IPS-11a (cell line): Measurements from ENCODE around the gene AADAC.
"Not testable (repeated sequence)": the region's sequence is repeated elsewhere in the genome, so short reads cannot be mapped to it uniquely, and the experiment has no call there.

Experiments
- H3K4me3 ChIP-seq: one replicate; pipeline ENCODE4 v1.5.1; 2013; ENCODE audit warnings: low read depth, low read length, control low read depth

The AADAC gene

GRCh38 chr3:151796105-151796680, 17.7 kb upstream of the AADAC start:
- no peak overlapping the region for H3K4me3 ChIP-seq

- H3K4me3 ChIP-seq = no peak overlapping the region
These were observed 15.4 kb upstream of the AADAC start for GRCh38 chr3:151798466-151798865.

- H3K4me3 ChIP-seq = no peak overlapping the region
These were observed 13.5 kb upstream of the AADAC start for GRCh38 chr3:151800431-151800830.

- no peak overlapping the region for H3K4me3 ChIP-seq
These were observed 9.6 kb upstream of the AADAC start for GRCh38 chr3:151804267-151804666.

GRCh38 chr3:151806838-151807237, 7.1 kb upstream of the AADAC start:
- no peak overlapping the region for H3K4me3 ChIP-seq

GRCh38 chr3:151808926-151809325, 5.0 kb upstream of the AADAC start:
- not testable (repeated sequence) for H3K4me3 ChIP-seq

GRCh38 chr3:151811474-151811873, 2.4 kb upstream of the AADAC start:
- no peak overlapping the region for H3K4me3 ChIP-seq

- H3K4me3 ChIP-seq = no peak overlapping the region
These were observed 672 bp downstream of the AADAC start for GRCh38 chr3:151814588-151814987.

- no peak overlapping the region for H3K4me3 ChIP-seq
These were observed 2.2 kb downstream of the AADAC start for GRCh38 chr3:151816091-151816604.

- H3K4me3 ChIP-seq = no peak overlapping the region
These were observed 3.6 kb downstream of the AADAC start for GRCh38 chr3:151817473-151817872.

GRCh38 chr3:151818361-151818760, 4.4 kb downstream of the AADAC start:
- no peak overlapping the region for H3K4me3 ChIP-seq

- no peak overlapping the region for H3K4me3 ChIP-seq
These were observed 6.0 kb downstream of the AADAC start for GRCh38 chr3:151819910-151820309.

- H3K4me3 ChIP-seq = no peak overlapping the region
These were observed 13.9 kb downstream of the AADAC start for GRCh38 chr3:151827816-151828215.

- H3K4me3 ChIP-seq = no peak overlapping the region
These were observed 22.0 kb downstream of the AADAC start for GRCh38 chr3:151835751-151836525.

GRCh38 chr3:151837057-151837456, 23.1 kb downstream of the AADAC start:
- H3K4me3 ChIP-seq = no peak overlapping the region

GRCh38 chr3:151838574-151839312, 24.8 kb downstream of the AADAC start:
- no peak overlapping the region for H3K4me3 ChIP-seq

GRCh38 chr3:151839313-151839631, 25.4 kb downstream of the AADAC start:
- no peak overlapping the region for H3K4me3 ChIP-seq

GRCh38 chr3:151841801-151842200, 27.9 kb downstream of the AADAC start:
- H3K4me3 ChIP-seq = no peak overlapping the region

- no peak overlapping the region for H3K4me3 ChIP-seq
These were observed 29.4 kb downstream of the AADAC start for GRCh38 chr3:151843275-151843674.

- H3K4me3 ChIP-seq = no peak overlapping the region
These were observed 31.5 kb downstream of the AADAC start for GRCh38 chr3:151845306-151845905.

- not testable (repeated sequence) for H3K4me3 ChIP-seq
These were observed 36.1 kb downstream of the AADAC start for GRCh38 chr3:151850065-151850464.
